ENCODE measurements around the gene ARHGEF10L.

Gene ARHGEF10L

GRCh38 chr1:17511188-17511587, 28.3 kb upstream of the ARHGEF10L start:
- Histone ChIP-seq H3K36me3 (ENCODE audit: control insufficient read depth, insufficient read depth, low read length) (no peaks in the 10 kb centered on the region), H3K9ac (ENCODE audit: low read length) (no peak overlapping the region), H3K4me3 (ENCODE audit: low read length) (no peak overlapping the region), H3K27me3 (ENCODE audit: control insufficient read depth, insufficient read depth, low read length) (no peaks in the 10 kb centered on the region), H3K27ac (ENCODE audit: low read depth, low read length) (no peak overlapping the region), H3K4me1 (ENCODE audit: control insufficient read depth, insufficient read depth, low read length) (no peaks in the 10 kb centered on the region)

- Histone ChIP-seq H3K4me3 (ENCODE audit: low read length) (no peak overlapping the region), H3K9ac (ENCODE audit: low read length) (no peak overlapping the region), H3K36me3 (ENCODE audit: control insufficient read depth, insufficient read depth, low read length) (no peaks in the 10 kb centered on the region), H3K27ac (ENCODE audit: low read depth, low read length) (no peak overlapping the region), H3K27me3 (ENCODE audit: control insufficient read depth, insufficient read depth, low read length) (no peaks in the 10 kb centered on the region), H3K4me1 (ENCODE audit: control insufficient read depth, insufficient read depth, low read length) (no peaks in the 10 kb centered on the region)
These were observed 26.4 kb upstream of the ARHGEF10L start for GRCh38 chr1:17513131-17513530.

- H3K9ac ChIP-seq (ENCODE audit: low read length), result no peak overlapping the region
- H3K27ac ChIP-seq (ENCODE audit: low read depth, low read length), result no peak overlapping the region
- H3K36me3 ChIP-seq (ENCODE audit: control insufficient read depth, insufficient read depth, low read length), result no peaks in the 10 kb centered on the region
- no peaks in the 10 kb centered on the region for H3K4me1 ChIP-seq (ENCODE audit: control insufficient read depth, insufficient read depth, low read length)
- no peak overlapping the region for H3K4me3 ChIP-seq (ENCODE audit: low read length)
- H3K27me3 ChIP-seq (ENCODE audit: control insufficient read depth, insufficient read depth, low read length), result no peaks in the 10 kb centered on the region
These were observed 24.7 kb upstream of the ARHGEF10L start for GRCh38 chr1:17514776-17515175.

- Histone ChIP-seq H3K9ac (ENCODE audit: low read length) (peak overlapping the region; percentile 62), H3K4me1 (ENCODE audit: control insufficient read depth, insufficient read depth, low read length) (no peaks in the 10 kb centered on the region), H3K27me3 (ENCODE audit: control insufficient read depth, insufficient read depth, low read length) (no peaks in the 10 kb centered on the region), H3K27ac (ENCODE audit: low read depth, low read length) (no peak overlapping the region), H3K36me3 (ENCODE audit: control insufficient read depth, insufficient read depth, low read length) (no peaks in the 10 kb centered on the region), H3K4me3 (ENCODE audit: low read length) (no peak overlapping the region)
These were observed 23.6 kb upstream of the ARHGEF10L start for GRCh38 chr1:17515902-17516301.

- Histone ChIP-seq H3K36me3 (ENCODE audit: control insufficient read depth, insufficient read depth, low read length) (no peaks in the 10 kb centered on the region), H3K27me3 (ENCODE audit: control insufficient read depth, insufficient read depth, low read length) (no peaks in the 10 kb centered on the region), H3K27ac (ENCODE audit: low read depth, low read length) (no peak overlapping the region), H3K4me3 (ENCODE audit: low read length) (no peak overlapping the region), H3K9ac (ENCODE audit: low read length) (no peak overlapping the region), H3K4me1 (ENCODE audit: control insufficient read depth, insufficient read depth, low read length) (no peaks in the 10 kb centered on the region)
These were observed 22.9 kb upstream of the ARHGEF10L start for GRCh38 chr1:17516303-17517214.

GRCh38 chr1:17520041-17520440, 19.5 kb upstream of the ARHGEF10L start:
- no peaks in the 10 kb centered on the region for H3K36me3 ChIP-seq (ENCODE audit: control insufficient read depth, insufficient read depth, low read length)
- peak overlapping the region; percentile 7 for H3K4me3 ChIP-seq (ENCODE audit: low read length)
- H3K27ac ChIP-seq (ENCODE audit: low read depth, low read length), result no peak overlapping the region
- H3K4me1 ChIP-seq (ENCODE audit: control insufficient read depth, insufficient read depth, low read length), result no peaks in the 10 kb centered on the region
- H3K9ac ChIP-seq (ENCODE audit: low read length), result no peak overlapping the region
- H3K27me3 ChIP-seq (ENCODE audit: control insufficient read depth, insufficient read depth, low read length), result no peaks in the 10 kb centered on the region

GRCh38 chr1:17520473-17521319, 18.8 kb upstream of the ARHGEF10L start:
- Histone ChIP-seq H3K4me3 (ENCODE audit: low read length) (peak overlapping the region; percentile 36), H3K9ac (ENCODE audit: low read length) (no peak overlapping the region), H3K36me3 (ENCODE audit: control insufficient read depth, insufficient read depth, low read length) (no peaks in the 10 kb centered on the region), H3K4me1 (ENCODE audit: control insufficient read depth, insufficient read depth, low read length) (no peaks in the 10 kb centered on the region), H3K27ac (ENCODE audit: low read depth, low read length) (no peak overlapping the region), H3K27me3 (ENCODE audit: control insufficient read depth, insufficient read depth, low read length) (no peaks in the 10 kb centered on the region)

- Histone ChIP-seq H3K4me1 (ENCODE audit: control insufficient read depth, insufficient read depth, low read length) (peaks cover 3% of the 10 kb centered on the region), H3K27ac (ENCODE audit: low read depth, low read length) (no peak overlapping the region), H3K9ac (ENCODE audit: low read length) (no peak overlapping the region), H3K36me3 (ENCODE audit: control insufficient read depth, insufficient read depth, low read length) (no peaks in the 10 kb centered on the region), H3K4me3 (ENCODE audit: low read length) (no peak overlapping the region), H3K27me3 (ENCODE audit: control insufficient read depth, insufficient read depth, low read length) (no peaks in the 10 kb centered on the region)
These were observed 17.4 kb upstream of the ARHGEF10L start for GRCh38 chr1:17521946-17522612.

GRCh38 chr1:17523321-17524041, 16.0 kb upstream of the ARHGEF10L start:
- Histone ChIP-seq H3K36me3 (ENCODE audit: control insufficient read depth, insufficient read depth, low read length) (no peaks in the 10 kb centered on the region), H3K27ac (ENCODE audit: low read depth, low read length) (no peak overlapping the region), H3K4me3 (ENCODE audit: low read length) (no peak overlapping the region), H3K4me1 (ENCODE audit: control insufficient read depth, insufficient read depth, low read length) (peaks cover 8% of the 10 kb centered on the region), H3K9ac (ENCODE audit: low read length) (no peak overlapping the region), H3K27me3 (ENCODE audit: control insufficient read depth, insufficient read depth, low read length) (no peaks in the 10 kb centered on the region)

- no peak overlapping the region for H3K27ac ChIP-seq (ENCODE audit: low read depth, low read length)
- no peak overlapping the region for H3K9ac ChIP-seq (ENCODE audit: low read length)
- no peak overlapping the region for H3K4me3 ChIP-seq (ENCODE audit: low read length)
- no peaks in the 10 kb centered on the region for H3K27me3 ChIP-seq (ENCODE audit: control insufficient read depth, insufficient read depth, low read length)
- no peaks in the 10 kb centered on the region for H3K36me3 ChIP-seq (ENCODE audit: control insufficient read depth, insufficient read depth, low read length)
- H3K4me1 ChIP-seq (ENCODE audit: control insufficient read depth, insufficient read depth, low read length), result peaks cover 8% of the 10 kb centered on the region
These were observed 14.9 kb upstream of the ARHGEF10L start for GRCh38 chr1:17524645-17525044.

- H3K9ac ChIP-seq (ENCODE audit: low read length), result no peak overlapping the region
- peaks cover 10% of the 10 kb centered on the region for H3K4me1 ChIP-seq (ENCODE audit: control insufficient read depth, insufficient read depth, low read length)
- H3K36me3 ChIP-seq (ENCODE audit: control insufficient read depth, insufficient read depth, low read length), result no peaks in the 10 kb centered on the region
- no peaks in the 10 kb centered on the region for H3K27me3 ChIP-seq (ENCODE audit: control insufficient read depth, insufficient read depth, low read length)
- H3K4me3 ChIP-seq (ENCODE audit: low read length), result no peak overlapping the region
- H3K27ac ChIP-seq (ENCODE audit: low read depth, low read length), result no peak overlapping the region
These were observed 13.4 kb upstream of the ARHGEF10L start for GRCh38 chr1:17525996-17526686.
